GM12878 (cell line): ENCODE data around the gene SLC22A12. TPM values are rescaled to one million over a fixed set of nuclear protein-coding genes. Genes with fewer than 3 reads are reported as not detected.
A peak's percentile ranks its signal among the peaks of the same experiment; 100 is the strongest.

Experiments used
- ATAC-seq: fragments of 200-7000 bp; cut with Tn5 transposase; 3 replicates; pipeline ENCODE4 v1.9.1; 2020; ENCODE audit warnings: mild to moderate bottlenecking, moderate library complexity
- BruUV-seq: library from RNA; stranded (reverse); fragments of 400-500 nt; replicated peaks from 2 replicates; lab custom pipeline; 2021; lab: Mats Ljungman, UMichigan
- CTCF ChIA-PET: fragments of 300-600 bp; sonication (Branson Sonifier 250); formaldehyde crosslinking; extraction: SDS; loops from one replicate; lab custom pipeline; 2021; ENCODE audit warnings: inconsistent platforms; lab: Yijun Ruan, JAX
- POLR2A ChIA-PET: fragments of 350-600 bp; formaldehyde crosslinking; extraction: SDS; loops from one replicate; lab custom pipeline; 2021; ENCODE audit warnings: inconsistent platforms; lab: Charles Lee
- RAD21 ChIA-PET: fragments of 300-600 bp; sonication (Branson Sonifier 250); formaldehyde crosslinking; loops from one replicate; lab custom pipeline; 2023; ENCODE audit warnings: antibody characterized with exemption; ENCODE audit not compliant: unreplicated experiment; lab: Charles Lee
- SMC1A ChIA-PET: fragments of 300-600 bp; sonication (Branson Sonifier 250); formaldehyde crosslinking; loops from one replicate; lab custom pipeline; 2023; ENCODE audit not compliant: unreplicated experiment, uncharacterized antibody; lab: Charles Lee
- DNase-seq: peaks from one replicate; pipeline ENCODE4 v3.0.0-alpha.2; 2011; ENCODE audit warnings: low read depth, low spot score
- FAIRE-seq: peaks from 3 replicates; lab custom pipeline; 2011; peaks lifted over from hg19 to GRCh38; lab: Jason Lieb, UNC
- H2AFZ ChIP-seq: 2 replicates; pipeline ENCODE4 v1.6.0; 2011; ENCODE audit warnings: low read depth, low read length, control low read depth; ENCODE audit not compliant: control insufficient read depth
- H3K27ac ChIP-seq: 2 replicates; pipeline ENCODE4 v1.5.1; 2011; ENCODE audit warnings: control low read depth; ENCODE audit not compliant: control insufficient read depth, insufficient read depth
- H3K27me3 ChIP-seq, 2 experiments: replicated peaks in 1 of 2; 2 replicates each; pipeline versions ENCODE4 v1.6.0 to v1.6.1; 2011; ENCODE audit warnings: low read length in 1 of 2; ENCODE audit not compliant: control insufficient read depth in 2 of 2, insufficient read depth in 2 of 2
- H3K36me3 ChIP-seq, 2 experiments: 2 replicates each; pipeline ENCODE4 v1.5.1; 2011; ENCODE audit warnings: low read length in 1 of 2; ENCODE audit not compliant: control insufficient read depth in 2 of 2, insufficient read depth in 2 of 2
- H3K4me1 ChIP-seq: 2 replicates; pipeline ENCODE4 v1.6.1; 2011; ENCODE audit warnings: mild to moderate bottlenecking, low read length, moderate library complexity, mixed read lengths; ENCODE audit not compliant: control insufficient read depth, insufficient read depth
- H3K4me2 ChIP-seq: 2 replicates; pipeline ENCODE4 v1.6.0; 2011; ENCODE audit warnings: control low read depth; ENCODE audit not compliant: control insufficient read depth, insufficient read depth
- H3K4me3 ChIP-seq: fragments of 200-600 bp; sonication (generic); 2 replicates; pipeline ENCODE4 v1.5.1; 2016
- H3K79me2 ChIP-seq: 2 replicates; pipeline ENCODE4 v1.6.0; 2011; ENCODE audit warnings: low read length; ENCODE audit not compliant: control insufficient read depth, insufficient read depth
- H3K9ac ChIP-seq: 2 replicates; pipeline ENCODE4 v1.8.0; 2011; ENCODE audit warnings: low read length, control low read depth, mixed read lengths; ENCODE audit not compliant: control insufficient read depth, insufficient read depth
- H3K9me3 ChIP-seq: replicated peaks from 3 replicates; pipeline ENCODE4 v1.5.1; 2011; ENCODE audit warnings: mild to moderate bottlenecking, low read length; ENCODE audit not compliant: control insufficient read depth, insufficient read depth
- H4K20me1 ChIP-seq: 2 replicates; pipeline ENCODE4 v1.6.0; 2011; ENCODE audit not compliant: control insufficient read depth, insufficient read depth
- BHLHE40 ChIP-seq, 2 experiments: fragments of 450-650 bp in 1 of 2; IDR thresholded peaks; 2 replicates each; pipeline ENCODE4 v1.6.1; 2011 to 2017; ENCODE audit warnings: low read depth in 2 of 2, borderline replicate concordance in 1 of 2, improper control_type of control experiment in 1 of 2, low read length in 1 of 2, mild to moderate bottlenecking in 1 of 2
- CBX5 ChIP-seq: sonication (generic); IDR thresholded peaks from 2 replicates; pipeline ENCODE4 v1.6.1; 2016; ENCODE audit warnings: low read depth, moderate library complexity, mild to moderate bottlenecking, inconsistent platforms
- IRF3 ChIP-seq: fragments of 450-650 bp; IDR thresholded peaks from 2 replicates; pipeline ENCODE4 v1.6.1; 2014; ENCODE audit warnings: mild to moderate bottlenecking
- IRF5 ChIP-seq: fragments of 450-650 bp; IDR thresholded peaks from 2 replicates; pipeline ENCODE4 v1.6.1; 2017; ENCODE audit warnings: borderline replicate concordance
- MAX ChIP-seq: IDR thresholded peaks from 2 replicates; pipeline ENCODE4 v1.6.1; 2012; ENCODE audit warnings: low read depth, low read length, improper control_type of control experiment
- PML ChIP-seq: IDR thresholded peaks from 2 replicates; pipeline ENCODE4 v1.6.1; 2012; ENCODE audit warnings: low read length, inconsistent platforms
- POLR2AphosphoS2 ChIP-seq: IDR thresholded peaks from 2 replicates; pipeline ENCODE4 v1.6.1; 2011; ENCODE audit warnings: low read depth, mild to moderate bottlenecking, low read length, improper control_type of control experiment, moderate library complexity
- RAD51 ChIP-seq: fragments of 450-650 bp; IDR thresholded peaks from 2 replicates; pipeline ENCODE4 v1.6.1; 2016; ENCODE audit warnings: moderate library complexity, mild to moderate bottlenecking, inconsistent platforms
- TCF12 ChIP-seq: IDR thresholded peaks from 2 replicates; pipeline ENCODE4 v1.6.1; 2011; ENCODE audit warnings: low read depth, mild to moderate bottlenecking, low read length
- USF1 ChIP-seq: IDR thresholded peaks from 2 replicates; pipeline ENCODE4 v1.6.1; 2011; ENCODE audit warnings: borderline replicate concordance, low read depth, mild to moderate bottlenecking, moderate library complexity, mixed read lengths, low read length; ENCODE audit not compliant: insufficient read depth; ENCODE audit errors: extremely low read length
- ZNF384 ChIP-seq: IDR thresholded peaks from 2 replicates; pipeline ENCODE4 v1.6.1; 2012; ENCODE audit warnings: low read depth, mild to moderate bottlenecking, low read length, improper control_type of control experiment, borderline replicate concordance
- ZZZ3 ChIP-seq: IDR thresholded peaks from 2 replicates; pipeline ENCODE4 v1.6.1; 2011; ENCODE audit warnings: low read depth; ENCODE audit not compliant: control insufficient read depth, insufficient read length
- WGBS: methylation state at CpG from one replicate; pipeline ENCODE4 v1.1.6; 2016; ENCODE audit warnings: low lambda C conversion rate; ENCODE audit not compliant: insufficient replicate concordance, insufficient coverage; ENCODE audit errors: missing lambda C conversion rate; 5-methylcytosine and 5-hydroxymethylcytosine counted together
- in situ Hi-C: fragments of 300-500 bp; cut with MboI; formaldehyde crosslinking; loops from 9 replicates; pipeline ENCODE4 v1.14.3; 2018; ENCODE audit warnings: mixed read lengths
- intact Hi-C: fragments of 100-400 bp; cut with micrococcal nuclease; formaldehyde crosslinking; loops from one replicate; pipeline ENCODE4 v1.14.2; 2022; ENCODE audit not compliant: unreplicated experiment
- polyA plus RNA-seq, 11 experiments: library from polyadenylated mRNA; depleted of rRNA in 4 of 11; unstranded in 6 of 11; stranded (reverse) in 5 of 11; fragments of >200 nt; fragmentation: Nextera tagmentation in 4 of 11; fragmentation: Illumina TruSeq in 1 of 11; extraction: Ambion mirVana in 4 of 11; extraction: Trizol in 1 of 11; gene quantifications; 1 replicate in 1 of 11; 2 replicates in 10 of 11; pipeline versions ENCODE4 v1.2.1 to v1.2.3, GENCODE V29; 2011 to 2016; ENCODE audit warnings: inconsistent platforms in 2 of 11, missing spikeins in 2 of 11, low read depth in 1 of 11
- total RNA-seq, 4 experiments: library from RNA; depleted of rRNA in 3 of 4; stranded (reverse); fragments of >200 nt in 3 of 4; fragmentation: Illumina TruSeq in 1 of 4; extraction: Trizol in 1 of 4; gene quantifications; 2 replicates each; pipeline versions ENCODE4 v1.2.1 to v1.2.3, GENCODE V29; 2013 to 2021
- TF ChIP-seq, protein P1 (sequence below): fragments of 450-650 bp; IDR thresholded peaks from 2 replicates; pipeline ENCODE4 v1.6.1; 2017; ENCODE audit warnings: low read depth, mild to moderate bottlenecking, moderate library complexity

The SLC22A12 gene
- total and polyA plus RNA-seq, 10 of the 15 experiments (the other 5 are each of a cell fraction or from before 2014, with no cell fraction given): not detected

GRCh38 chr11:64571410-64572091 lies 19.5 kb upstream of the SLC22A12 start:
- in situ Hi-C loops (no loop called here), intact Hi-C loops (no loop called here)
- BruUV-seq: no TSS peak
- RAD21 ChIA-PET: no interaction called here
- Histone ChIP-seq H3K36me3 (no peaks in the 10 kb centered on the region), H3K4me1 (no peaks in the 10 kb centered on the region), H3K9me3 (no peaks in the 10 kb centered on the region), H4K20me1 (no peaks in the 10 kb centered on the region), H3K27me3 (peaks cover 0 to 2% of the 10 kb centered on the region in 2 experiments; a peak in 2 of 4 replicates), H3K9ac (no peak overlapping the region), H3K79me2 (no peaks in the 10 kb centered on the region), H3K4me2 (no peak overlapping the region), H2AFZ (no peak overlapping the region), H3K4me3 (no peak overlapping the region), H3K27ac (no peak overlapping the region)
- 50% methylated on average over 22 of the region's 22 CpGs for WGBS
- POLR2A ChIA-PET: no interaction called here
- TF ChIP-seq POLR2AphosphoS2 (no peak), ZNF384 (no peak), ZZZ3 (no peak), MAX (no peak), CBX5 (no peak), BHLHE40 (IDR thresholded peaks at IDR 0.05; ENCODE audit: borderline replicate concordance in 1 of 2, low read depth in 2 of 2, low read length in 1 of 2) (0 out of 4 replicates have a peak, but pooled peaks of 1 of the 2 experiments have one; percentile 4), TCF12 (no peak), PML (no peak), RAD51 (peak; percentile 33; the same call in 1 of the 2 replicates), IRF5 (no peak), USF1 (no peak), IRF3 (no peak)
- TF ChIP-seq, protein P1, sequence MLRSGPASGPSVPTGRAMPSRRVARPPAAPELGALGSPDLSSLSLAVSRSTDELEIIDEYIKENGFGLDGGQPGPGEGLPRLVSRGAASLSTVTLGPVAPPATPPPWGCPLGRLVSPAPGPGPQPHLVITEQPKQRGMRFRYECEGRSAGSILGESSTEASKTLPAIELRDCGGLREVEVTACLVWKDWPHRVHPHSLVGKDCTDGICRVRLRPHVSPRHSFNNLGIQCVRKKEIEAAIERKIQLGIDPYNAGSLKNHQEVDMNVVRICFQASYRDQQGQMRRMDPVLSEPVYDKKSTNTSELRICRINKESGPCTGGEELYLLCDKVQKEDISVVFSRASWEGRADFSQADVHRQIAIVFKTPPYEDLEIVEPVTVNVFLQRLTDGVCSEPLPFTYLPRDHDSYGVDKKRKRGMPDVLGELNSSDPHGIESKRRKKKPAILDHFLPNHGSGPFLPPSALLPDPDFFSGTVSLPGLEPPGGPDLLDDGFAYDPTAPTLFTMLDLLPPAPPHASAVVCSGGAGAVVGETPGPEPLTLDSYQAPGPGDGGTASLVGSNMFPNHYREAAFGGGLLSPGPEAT: no peak
- FAIRE-seq: no peak
- CTCF ChIA-PET: interaction anchor here (1.1 kb wide), 1 partner anchor 123 kb away, joined by 3 read pairs; no protein-coding TSS in a partner anchor
- no peak for DNase-seq
- no peak for ATAC-seq
- SMC1A ChIA-PET: no interaction called here
